HepG2 (cell line): ENCODE results near the gene TMEM120A. TPM values are rescaled to one million over a fixed set of nuclear protein-coding genes. Genes with fewer than 3 reads are reported as not detected.

Source experiments
- ATAD3A ChIP-seq: sonication (generic); formaldehyde crosslinking; IDR thresholded peaks from 2 replicates; pipeline ENCODE4 v1.4.0; 2020; ENCODE audit warnings: missing genetic modification reagents
- CAMTA2 ChIP-seq: sonication (generic); formaldehyde crosslinking; IDR thresholded peaks from 2 replicates; pipeline ENCODE4 v1.4.0; 2020; ENCODE audit warnings: mild to moderate bottlenecking, missing genetic modification reagents, borderline replicate concordance
- NAIF1 ChIP-seq: sonication (generic); formaldehyde crosslinking; IDR thresholded peaks from 2 replicates; pipeline ENCODE4 v1.5.0; 2020; ENCODE audit warnings: mild to moderate bottlenecking, missing genetic modification reagents, borderline replicate concordance
- NCOA2 ChIP-seq: sonication (generic); formaldehyde crosslinking; IDR thresholded peaks from 2 replicates; pipeline ENCODE4 v1.8.0; 2022; ENCODE audit warnings: inconsistent platforms
- REL ChIP-seq: sonication (generic); formaldehyde crosslinking; conservative IDR thresholded peaks from 2 replicates; pipeline ENCODE4 v1.8.0; 2022; ENCODE audit warnings: mild to moderate bottlenecking, missing genetic modification reagents, moderate library complexity
- RFXAP ChIP-seq: sonication (generic); formaldehyde crosslinking; IDR thresholded peaks from 2 replicates; pipeline ENCODE4 v1.4.0; 2020; ENCODE audit warnings: missing genetic modification reagents, borderline replicate concordance
- RXRA ChIP-seq: sonication (generic); formaldehyde crosslinking; IDR thresholded peaks from 2 replicates; pipeline ENCODE4 v1.5.1; 2020; ENCODE audit warnings: missing genetic modification reagents
- SMC3 ChIP-seq: IDR thresholded peaks from 2 replicates; pipeline ENCODE4 v1.6.1; 2011; ENCODE audit warnings: low read length, improper control_type of control experiment
- SP5 ChIP-seq: IDR thresholded peaks from 2 replicates; pipeline ENCODE4 v1.6.1; 2016; ENCODE audit warnings: low read depth, borderline replicate concordance
- ZBTB49 ChIP-seq: sonication (generic); formaldehyde crosslinking; IDR thresholded peaks from 2 replicates; pipeline ENCODE4 v1.4.0; 2020; ENCODE audit warnings: missing genetic modification reagents, borderline replicate concordance
- ZNF598 ChIP-seq: sonication (generic); formaldehyde crosslinking; IDR thresholded peaks from 2 replicates; pipeline ENCODE4 v1.5.1; 2020; ENCODE audit warnings: mild to moderate bottlenecking, missing genetic modification reagents, borderline replicate concordance
- ZNF777 ChIP-seq: sonication (generic); formaldehyde crosslinking; IDR thresholded peaks from 2 replicates; pipeline ENCODE4 v1.4.0; 2020; ENCODE audit warnings: missing genetic modification reagents
- polyA plus RNA-seq, 8 experiments: library from polyadenylated mRNA; depleted of rRNA in 3 of 8; stranded (reverse) in 7 of 8; unstranded in 1 of 8; fragments of >200 nt; fragmentation: Illumina TruSeq in 4 of 8; extraction: Trizol in 4 of 8; gene quantifications; 2 replicates each; pipeline versions ENCODE4 v1.2.1 to v1.2.3, GENCODE V29; 2011 to 2016; ENCODE audit warnings: low read depth in 4 of 8, missing spikeins in 1 of 8, mixed read lengths in 1 of 8; ENCODE audit not compliant: insufficient read depth in 1 of 8
- total RNA-seq, 5 experiments: library from RNA; depleted of rRNA; stranded (reverse); fragments of >200 nt; fragmentation: Illumina TruSeq; extraction: Trizol; gene quantifications; 2 replicates each; pipeline ENCODE4 v1.2.3, GENCODE V29; 2016; ENCODE audit warnings: low read depth in 1 of 5
- TF ChIP-seq, protein P1 (sequence below): sonication (generic); formaldehyde crosslinking; IDR thresholded peaks from 2 replicates; pipeline ENCODE4 v1.4.0; 2020; ENCODE audit warnings: missing genetic modification reagents
- TF ChIP-seq, protein P2 (sequence below): sonication (generic); formaldehyde crosslinking; IDR thresholded peaks from 2 replicates; pipeline ENCODE4 v1.5.1; 2020; ENCODE audit warnings: missing genetic modification reagents, mild to moderate bottlenecking, borderline replicate concordance
- TF ChIP-seq, protein P3 (sequence below): sonication (generic); formaldehyde crosslinking; IDR thresholded peaks from 2 replicates; pipeline ENCODE4 v1.8.0; 2022; ENCODE audit warnings: low read depth, missing genetic modification reagents
- TF ChIP-seq, protein P4 (sequence below): IDR thresholded peaks from 2 replicates; pipeline ENCODE4 v1.6.1; 2016; ENCODE audit warnings: mild to moderate bottlenecking, missing biosample characterization, missing genetic modification reagents

Gene TMEM120A
- total and polyA plus RNA-seq, 2 of the 13 experiments (the other 11 are each of a cell fraction or from before 2014, with no cell fraction given), result 40.3 to 102 TPM

DNA sequence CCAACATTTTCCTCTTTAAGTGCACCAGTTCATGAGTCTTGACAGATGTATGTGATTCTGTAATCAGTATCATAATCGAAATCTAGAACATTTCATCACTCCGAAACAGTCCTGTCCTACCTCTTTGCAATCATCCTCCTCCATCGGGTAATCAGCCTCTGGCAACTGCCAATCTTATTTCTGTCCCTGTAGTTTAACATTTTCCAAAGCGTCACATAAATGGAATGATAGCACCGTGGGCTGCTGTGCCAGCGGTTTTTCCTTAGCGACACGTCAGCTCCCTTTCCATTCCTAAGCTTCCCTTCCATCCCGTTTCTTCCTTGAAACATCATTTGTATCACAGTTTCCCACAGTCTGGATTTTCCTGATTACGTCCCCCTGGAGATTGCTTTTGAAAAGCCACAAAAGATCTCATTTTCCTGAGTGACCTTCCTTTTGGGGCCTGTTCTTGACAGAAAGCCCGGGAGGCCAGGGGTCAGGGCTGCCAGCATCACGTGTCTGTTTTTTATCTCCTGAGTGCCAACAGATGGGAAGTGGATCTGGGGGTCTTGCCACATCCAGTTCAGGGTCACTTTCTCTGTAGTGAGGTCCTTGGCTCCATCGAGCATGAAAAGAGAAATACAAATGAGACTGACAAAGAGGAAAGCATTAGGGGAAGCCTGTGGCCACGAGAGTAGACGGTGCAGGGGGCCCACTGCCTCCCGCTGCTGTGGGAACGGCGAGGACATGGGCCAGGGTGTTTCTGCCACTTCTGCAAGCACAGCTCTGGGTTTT lies 31.6 kb downstream of the TMEM120A start (continued):
- TF ChIP-seq, protein P1, sequence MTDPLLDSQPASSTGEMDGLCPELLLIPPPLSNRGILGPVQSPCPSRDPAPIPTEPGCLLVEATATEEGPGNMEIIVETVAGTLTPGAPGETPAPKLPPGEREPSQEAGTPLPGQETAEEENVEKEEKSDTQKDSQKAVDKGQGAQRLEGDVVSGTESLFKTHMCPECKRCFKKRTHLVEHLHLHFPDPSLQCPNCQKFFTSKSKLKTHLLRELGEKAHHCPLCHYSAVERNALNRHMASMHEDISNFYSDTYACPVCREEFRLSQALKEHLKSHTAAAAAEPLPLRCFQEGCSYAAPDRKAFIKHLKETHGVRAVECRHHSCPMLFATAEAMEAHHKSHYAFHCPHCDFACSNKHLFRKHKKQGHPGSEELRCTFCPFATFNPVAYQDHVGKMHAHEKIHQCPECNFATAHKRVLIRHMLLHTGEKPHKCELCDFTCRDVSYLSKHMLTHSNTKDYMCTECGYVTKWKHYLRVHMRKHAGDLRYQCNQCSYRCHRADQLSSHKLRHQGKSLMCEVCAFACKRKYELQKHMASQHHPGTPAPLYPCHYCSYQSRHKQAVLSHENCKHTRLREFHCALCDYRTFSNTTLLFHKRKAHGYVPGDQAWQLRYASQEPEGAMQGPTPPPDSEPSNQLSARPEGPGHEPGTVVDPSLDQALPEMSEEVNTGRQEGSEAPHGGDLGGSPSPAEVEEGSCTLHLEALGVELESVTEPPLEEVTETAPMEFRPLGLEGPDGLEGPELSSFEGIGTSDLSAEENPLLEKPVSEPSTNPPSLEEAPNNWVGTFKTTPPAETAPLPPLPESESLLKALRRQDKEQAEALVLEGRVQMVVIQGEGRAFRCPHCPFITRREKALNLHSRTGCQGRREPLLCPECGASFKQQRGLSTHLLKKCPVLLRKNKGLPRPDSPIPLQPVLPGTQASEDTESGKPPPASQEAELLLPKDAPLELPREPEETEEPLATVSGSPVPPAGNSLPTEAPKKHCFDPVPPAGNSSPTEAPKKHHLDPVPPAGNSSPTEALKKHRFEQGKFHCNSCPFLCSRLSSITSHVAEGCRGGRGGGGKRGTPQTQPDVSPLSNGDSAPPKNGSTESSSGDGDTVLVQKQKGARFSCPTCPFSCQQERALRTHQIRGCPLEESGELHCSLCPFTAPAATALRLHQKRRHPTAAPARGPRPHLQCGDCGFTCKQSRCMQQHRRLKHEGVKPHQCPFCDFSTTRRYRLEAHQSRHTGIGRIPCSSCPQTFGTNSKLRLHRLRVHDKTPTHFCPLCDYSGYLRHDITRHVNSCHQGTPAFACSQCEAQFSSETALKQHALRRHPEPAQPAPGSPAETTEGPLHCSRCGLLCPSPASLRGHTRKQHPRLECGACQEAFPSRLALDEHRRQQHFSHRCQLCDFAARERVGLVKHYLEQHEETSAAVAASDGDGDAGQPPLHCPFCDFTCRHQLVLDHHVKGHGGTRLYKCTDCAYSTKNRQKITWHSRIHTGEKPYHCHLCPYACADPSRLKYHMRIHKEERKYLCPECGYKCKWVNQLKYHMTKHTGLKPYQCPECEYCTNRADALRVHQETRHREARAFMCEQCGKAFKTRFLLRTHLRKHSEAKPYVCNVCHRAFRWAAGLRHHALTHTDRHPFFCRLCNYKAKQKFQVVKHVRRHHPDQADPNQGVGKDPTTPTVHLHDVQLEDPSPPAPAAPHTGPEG (CRISPR knock-in tag), result no peak
- TF ChIP-seq ZBTB49, result no peak
- TF ChIP-seq ATAD3A, result no peak
- peak; percentile 94 for TF ChIP-seq NCOA2 (CRISPR knock-in tag)
- no peak for TF ChIP-seq RFXAP
- no peak for TF ChIP-seq CAMTA2 (CRISPR knock-in tag)
- no peak for TF ChIP-seq ZNF598 (CRISPR knock-in tag)
- no peak; the same call in 1 of the 2 replicates for TF ChIP-seq SMC3
- TF ChIP-seq, protein P2, sequence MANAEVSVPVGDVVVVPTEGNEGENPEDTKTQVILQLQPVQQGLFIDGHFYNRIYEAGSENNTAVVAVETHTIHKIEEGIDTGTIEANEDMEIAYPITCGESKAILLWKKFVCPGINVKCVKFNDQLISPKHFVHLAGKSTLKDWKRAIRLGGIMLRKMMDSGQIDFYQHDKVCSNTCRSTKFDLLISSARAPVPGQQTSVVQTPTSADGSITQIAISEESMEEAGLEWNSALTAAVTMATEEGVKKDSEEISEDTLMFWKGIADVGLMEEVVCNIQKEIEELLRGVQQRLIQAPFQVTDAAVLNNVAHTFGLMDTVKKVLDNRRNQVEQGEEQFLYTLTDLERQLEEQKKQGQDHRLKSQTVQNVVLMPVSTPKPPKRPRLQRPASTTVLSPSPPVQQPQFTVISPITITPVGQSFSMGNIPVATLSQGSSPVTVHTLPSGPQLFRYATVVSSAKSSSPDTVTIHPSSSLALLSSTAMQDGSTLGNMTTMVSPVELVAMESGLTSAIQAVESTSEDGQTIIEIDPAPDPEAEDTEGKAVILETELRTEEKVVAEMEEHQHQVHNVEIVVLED (CRISPR knock-in tag), result peak; percentile 29; the same call in 1 of the 2 replicates
- 0 out of 2 replicates have a peak, but pooled peaks have one; percentile 49 for TF ChIP-seq NAIF1
- TF ChIP-seq REL, result no peak
- TF ChIP-seq, protein P3, sequence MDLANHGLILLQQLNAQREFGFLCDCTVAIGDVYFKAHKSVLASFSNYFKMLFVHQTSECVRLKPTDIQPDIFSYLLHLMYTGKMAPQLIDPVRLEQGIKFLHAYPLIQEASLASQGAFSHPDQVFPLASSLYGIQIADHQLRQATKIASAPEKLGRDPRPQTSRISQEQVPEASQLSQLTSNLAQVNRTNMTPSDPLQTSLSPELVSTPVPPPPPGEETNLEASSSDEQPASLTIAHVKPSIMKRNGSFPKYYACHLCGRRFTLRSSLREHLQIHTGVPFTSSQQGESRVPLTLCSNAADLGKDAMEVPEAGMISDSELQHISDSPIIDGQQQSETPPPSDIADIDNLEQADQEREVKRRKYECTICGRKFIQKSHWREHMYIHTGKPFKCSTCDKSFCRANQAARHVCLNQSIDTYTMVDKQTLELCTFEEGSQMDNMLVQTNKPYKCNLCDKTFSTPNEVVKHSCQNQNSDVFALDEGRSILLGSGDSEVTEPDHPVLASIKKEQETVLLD (CRISPR knock-in tag), result no peak
- TF ChIP-seq, protein P4, sequence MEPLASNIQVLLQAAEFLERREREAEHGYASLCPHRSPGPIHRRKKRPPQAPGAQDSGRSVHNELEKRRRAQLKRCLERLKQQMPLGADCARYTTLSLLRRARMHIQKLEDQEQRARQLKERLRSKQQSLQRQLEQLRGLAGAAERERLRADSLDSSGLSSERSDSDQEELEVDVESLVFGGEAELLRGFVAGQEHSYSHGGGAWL (CRISPR knock-in tag), result no peak
- peak; percentile 69; the same call in 1 of the 2 replicates for TF ChIP-seq RXRA (CRISPR knock-in tag)
- TF ChIP-seq SP5, result no peak
- no peak for TF ChIP-seq ZNF777 (CRISPR knock-in tag)
